GM20000 (cell line): ENCODE measurements around the gene STXBP5.

ENCODE experiments used
- DNase-seq: peaks from one replicate; pipeline ENCODE4 v3.0.0; 2012; ENCODE audit warnings: low spot score
- CTCF ChIP-seq: IDR thresholded peaks from 2 replicates; pipeline ENCODE4 v1.5.1; 2012; ENCODE audit warnings: mild to moderate bottlenecking, control low read depth; ENCODE audit errors: extremely low read depth, missing control alignments

The STXBP5 gene

DNA sequence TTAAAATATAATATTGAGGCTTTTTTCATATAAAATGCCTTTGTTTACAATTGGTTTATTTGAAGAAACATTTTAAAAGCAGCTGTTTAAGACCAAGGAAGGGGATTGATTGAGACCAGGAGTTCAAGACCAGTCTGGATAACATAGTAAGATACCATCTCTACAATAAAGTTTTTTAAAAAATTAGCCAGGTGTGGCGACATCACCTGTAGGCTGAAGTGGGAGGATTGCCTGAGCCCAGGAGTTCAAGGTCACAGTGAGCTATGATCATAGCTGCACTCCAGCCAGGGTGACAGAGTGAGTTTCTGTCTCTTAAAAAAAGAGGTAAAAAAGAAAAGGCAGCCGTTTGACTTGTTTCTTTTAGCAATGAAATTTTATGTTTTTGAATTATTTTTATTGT, 117.0 kb downstream of the STXBP5 start:
- no peak for DNase-seq
- no peak for TF ChIP-seq CTCF

DNA sequence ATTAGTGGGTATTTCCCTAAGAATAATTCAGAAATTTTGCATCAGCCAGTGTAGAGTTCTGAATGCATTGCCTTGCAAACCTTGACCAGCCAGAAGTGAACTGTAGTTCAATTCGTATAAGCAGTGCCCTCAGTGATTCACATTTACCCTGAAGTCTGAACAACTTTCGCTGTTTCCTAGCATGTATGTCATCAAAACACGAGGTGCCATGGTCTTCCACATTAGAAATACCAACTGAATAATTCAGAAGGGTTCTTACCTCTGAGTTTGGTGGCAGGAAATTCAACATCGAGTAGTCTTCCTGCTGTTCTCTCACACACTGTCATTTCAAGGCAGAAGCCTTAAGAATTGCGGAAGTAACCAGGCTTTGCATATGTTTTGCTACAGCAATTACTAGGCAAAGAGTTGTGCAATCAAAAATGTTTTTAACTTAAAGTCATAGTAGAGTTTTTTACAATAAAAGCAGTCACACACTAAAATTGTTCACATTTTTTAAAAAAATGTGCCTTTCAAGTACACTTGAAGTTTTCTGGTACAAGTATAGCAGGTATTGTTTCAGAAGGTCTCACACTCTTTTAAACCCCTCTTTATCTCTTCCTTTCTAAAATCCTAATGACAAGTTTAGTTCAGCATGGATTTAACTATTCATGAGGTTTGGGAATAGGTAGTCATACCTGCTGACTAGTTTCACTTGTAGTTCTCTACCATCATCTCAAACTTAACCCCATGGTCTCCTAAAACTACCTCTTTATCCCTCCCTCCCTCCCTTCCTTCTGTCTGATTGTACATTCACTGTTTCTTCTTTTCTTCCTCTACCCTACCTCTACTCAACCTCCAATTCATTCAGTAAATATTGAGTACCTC, 118.3 kb downstream of the STXBP5 start:
- TF ChIP-seq CTCF: no peak
- DNase-seq: peak; percentile 55

DNA sequence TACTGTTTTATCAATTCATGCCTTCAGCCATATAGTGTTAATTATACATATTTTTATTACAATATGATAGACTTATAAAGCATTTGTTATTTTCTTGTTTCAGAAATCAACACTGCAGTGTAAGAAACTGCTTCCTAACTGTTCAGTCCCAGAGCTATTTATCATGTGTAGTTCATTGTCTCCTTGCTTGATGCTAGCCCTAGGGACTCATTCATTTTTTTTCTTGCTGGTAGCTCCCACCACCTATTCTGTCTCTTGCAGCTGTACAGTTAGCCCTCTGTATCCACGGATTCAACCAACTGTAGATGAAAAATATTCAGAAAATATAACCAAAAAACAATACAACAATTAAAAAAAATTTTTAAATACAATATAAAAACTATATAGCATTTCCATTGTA, 121.3 kb downstream of the STXBP5 start:
- DNase-seq: no peak
- no peak for TF ChIP-seq CTCF

- no peak for DNase-seq
- no peak for TF ChIP-seq CTCF
Observed at GRCh38 chr6:147331401-147331800, 127.2 kb downstream of the STXBP5 start.

DNA sequence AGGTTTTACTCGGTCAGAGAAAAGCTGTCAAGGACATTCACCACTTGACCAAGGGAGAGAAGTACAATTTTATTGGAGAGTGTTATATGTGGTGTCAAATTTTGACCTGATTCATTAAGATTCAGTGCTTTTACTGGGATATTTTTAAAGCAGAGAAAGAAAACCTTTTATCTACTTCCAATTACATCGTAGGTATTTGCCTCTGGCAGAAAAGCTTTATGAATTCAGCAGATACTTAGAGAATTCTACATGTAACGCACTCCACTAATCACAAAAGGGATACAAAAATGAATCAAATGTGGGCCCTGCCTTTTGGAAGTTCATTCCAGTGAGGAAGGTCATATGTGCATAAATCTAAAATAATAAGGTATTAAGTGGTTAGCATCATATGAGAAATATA, 133.7 kb downstream of the STXBP5 start:
- no peak for TF ChIP-seq CTCF
- no peak for DNase-seq

DNA sequence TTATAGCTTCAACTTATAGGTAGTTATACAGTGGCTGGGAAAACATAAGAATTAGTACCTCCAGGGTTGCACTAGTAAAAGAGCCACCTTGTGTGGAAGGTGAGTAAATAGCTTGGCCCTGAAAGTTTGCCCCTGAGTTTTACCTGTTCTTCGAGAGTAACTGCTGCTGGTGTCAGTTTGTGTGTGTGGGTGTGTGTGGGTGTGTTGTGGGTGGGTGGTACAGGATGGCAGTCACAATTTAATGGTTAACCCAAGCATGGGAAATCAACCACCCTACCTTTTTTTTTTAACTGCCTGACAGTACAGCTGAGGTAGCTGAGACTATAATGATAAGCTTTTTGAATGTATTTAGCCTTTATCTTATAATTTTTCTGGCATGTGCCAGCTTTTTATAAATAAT, 137.3 kb downstream of the STXBP5 start:
- no peak for DNase-seq
- TF ChIP-seq CTCF: no peak

DNA sequence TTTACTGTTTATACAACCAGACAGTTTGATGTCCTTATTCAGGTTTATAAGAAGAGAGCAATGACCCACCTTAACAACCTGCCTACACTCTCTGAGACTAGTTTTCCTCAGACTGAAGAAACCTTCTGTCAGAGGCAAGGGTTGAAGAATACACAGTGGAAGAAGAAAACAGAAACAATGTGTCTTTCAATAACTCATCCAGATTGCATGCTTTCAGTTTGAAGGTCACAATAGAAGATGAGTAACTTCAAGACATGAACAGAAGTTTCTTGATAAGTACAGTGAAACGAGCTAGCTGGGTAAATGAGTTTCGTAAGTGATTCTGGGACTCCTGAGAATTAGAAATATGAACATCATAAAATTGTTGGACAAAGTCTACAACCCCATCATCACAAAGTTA, 141.7 kb downstream of the STXBP5 start:
- TF ChIP-seq CTCF: no peak
- no peak for DNase-seq
